ELF-1 (cell line): ENCODE data around the gene FBN1.

Source experiments
- DNase-seq: peaks from one replicate; pipeline ENCODE4 v3.0.0-alpha.2; 2016; ENCODE audit warnings: low read depth, low spot score

Gene FBN1

DNA sequence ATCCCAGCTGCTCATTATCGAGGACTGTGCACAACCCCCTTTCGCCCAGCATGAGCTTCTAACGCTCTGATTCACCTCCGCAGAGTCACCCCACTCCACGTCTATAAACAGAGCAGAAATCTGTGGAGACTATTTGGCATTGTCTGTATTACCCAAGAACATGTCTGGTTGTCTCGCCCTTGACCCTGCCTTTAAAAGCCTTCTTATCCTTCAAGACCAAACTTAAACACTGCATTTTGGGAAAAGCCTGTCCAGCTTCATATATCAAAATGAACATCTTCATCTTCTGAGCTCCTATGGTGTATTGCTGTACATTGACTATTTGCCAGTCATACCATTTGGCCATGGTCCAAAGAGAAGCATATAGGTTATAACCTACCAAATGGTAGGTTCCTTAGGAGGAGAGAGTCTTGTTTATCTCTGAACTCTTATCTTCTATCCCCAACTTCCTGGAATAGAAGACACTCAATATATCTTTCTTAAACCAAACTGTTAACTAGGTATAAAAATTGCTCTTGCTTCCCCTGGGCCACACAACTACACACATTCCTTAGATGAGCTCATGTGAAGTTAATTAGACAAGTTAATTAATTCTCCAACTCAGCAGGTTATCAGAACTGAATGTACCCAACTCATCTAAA is 90.1 kb downstream of the FBN1 start:
- DNase-seq = no peak

DNA sequence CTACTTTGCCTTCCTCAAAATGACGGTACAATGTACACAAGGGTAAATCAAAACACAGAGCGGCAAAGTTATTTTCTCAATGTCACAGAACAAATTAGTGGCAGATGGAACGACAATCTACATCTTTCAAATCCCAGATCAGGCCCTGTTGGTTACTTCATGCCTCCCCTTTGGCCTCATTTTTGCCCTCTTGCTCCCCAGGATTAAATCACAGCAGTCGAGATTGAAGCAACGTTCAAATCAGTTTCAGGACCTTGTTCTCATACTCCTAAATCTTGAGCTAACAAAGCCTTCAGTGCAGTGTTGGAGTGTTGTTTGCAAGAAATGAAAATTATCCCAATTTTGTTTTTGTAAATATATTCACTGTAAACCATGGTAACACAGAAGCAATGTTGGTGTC is 91.4 kb downstream of the FBN1 start:
- no peak for DNase-seq

DNA sequence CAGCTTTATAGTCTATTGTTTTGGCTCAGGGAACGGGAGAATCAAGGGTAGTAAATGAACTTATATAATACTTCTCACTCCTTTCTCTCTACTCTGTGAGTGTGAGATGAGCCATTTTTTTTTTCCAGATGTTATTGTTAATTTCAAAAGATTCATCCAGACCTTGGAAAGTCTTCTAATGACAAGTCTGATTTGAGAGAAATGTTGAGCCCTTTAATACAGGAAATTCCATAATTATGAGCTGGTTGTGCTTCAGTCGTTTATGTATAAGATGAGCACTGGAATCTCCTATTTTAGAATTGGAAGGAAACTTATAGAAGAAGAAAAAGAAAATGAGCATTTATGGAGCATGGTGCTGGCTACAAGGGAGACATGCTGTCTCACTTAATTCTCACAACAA is 92.0 kb downstream of the FBN1 start:
- DNase-seq = no peak

DNA sequence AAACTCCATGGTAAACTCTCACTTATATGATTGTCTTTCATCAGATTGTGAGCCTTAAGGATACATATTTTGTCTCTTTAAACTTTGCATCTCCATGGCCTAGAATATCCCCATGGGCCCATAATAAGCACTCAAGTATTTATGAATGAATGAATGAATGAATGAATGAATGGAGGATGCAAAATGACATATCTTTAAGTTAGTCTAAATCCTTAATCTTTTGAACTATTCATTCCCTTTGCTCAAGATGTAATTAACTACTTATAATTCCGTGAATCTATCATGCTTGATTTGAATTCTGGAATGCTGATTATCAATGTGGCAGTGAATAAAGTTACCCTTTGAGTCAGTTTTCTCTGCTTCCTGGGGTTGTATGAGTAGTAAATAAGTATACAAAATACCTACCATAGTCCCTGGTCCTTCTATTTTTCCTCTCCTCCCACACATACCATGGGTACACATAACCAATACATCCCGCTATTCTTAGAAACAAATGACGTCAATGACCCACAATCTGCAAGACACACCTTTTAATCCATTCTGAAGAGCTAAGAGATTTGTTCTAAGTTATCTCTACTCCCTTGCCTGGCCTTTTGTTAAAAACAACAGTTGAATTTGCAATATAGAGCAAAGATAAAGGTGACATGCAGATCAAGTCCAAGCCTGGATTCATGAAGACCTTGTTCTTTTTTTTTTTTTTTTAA is 94.5 kb downstream of the FBN1 start:
- no peak for DNase-seq

DNA sequence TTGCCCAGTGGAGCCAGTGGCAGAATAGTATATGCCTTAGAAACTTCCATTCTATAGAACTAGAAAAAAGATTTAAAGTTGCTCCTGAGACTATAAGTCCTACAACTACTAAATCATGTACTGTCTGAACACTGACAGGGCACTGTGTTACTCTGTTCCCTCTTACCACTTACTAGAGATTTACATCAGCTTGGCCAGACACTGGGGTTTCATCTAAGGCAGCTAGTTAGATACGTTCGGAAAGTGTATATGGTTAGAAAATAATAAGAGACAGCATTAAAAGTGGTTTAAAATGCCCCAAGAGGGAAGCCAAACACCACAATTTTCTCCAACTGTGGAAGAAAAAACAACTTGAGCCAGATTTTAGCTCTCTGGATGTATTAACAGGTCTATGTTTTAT is 97.1 kb downstream of the FBN1 start:
- DNase-seq = no peak

DNA sequence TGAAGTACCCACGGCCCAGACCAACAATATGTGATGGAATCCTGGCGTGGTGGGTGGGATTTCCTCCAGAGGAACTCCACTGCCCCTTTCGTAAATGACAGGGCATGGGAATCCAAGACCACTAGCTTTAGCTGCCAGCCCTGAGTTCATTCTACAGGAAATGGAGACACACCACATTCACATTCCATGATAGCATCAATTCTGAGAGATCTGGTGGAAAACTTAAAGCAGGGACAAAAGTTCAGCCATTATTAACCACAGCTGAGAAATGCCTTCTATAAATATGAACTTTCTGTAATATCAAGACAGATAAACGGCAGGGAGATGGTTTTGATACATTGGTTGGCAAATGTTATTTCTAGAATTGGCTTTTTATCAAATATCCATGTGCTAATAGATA is 98.2 kb downstream of the FBN1 start:
- no peak for DNase-seq

DNA sequence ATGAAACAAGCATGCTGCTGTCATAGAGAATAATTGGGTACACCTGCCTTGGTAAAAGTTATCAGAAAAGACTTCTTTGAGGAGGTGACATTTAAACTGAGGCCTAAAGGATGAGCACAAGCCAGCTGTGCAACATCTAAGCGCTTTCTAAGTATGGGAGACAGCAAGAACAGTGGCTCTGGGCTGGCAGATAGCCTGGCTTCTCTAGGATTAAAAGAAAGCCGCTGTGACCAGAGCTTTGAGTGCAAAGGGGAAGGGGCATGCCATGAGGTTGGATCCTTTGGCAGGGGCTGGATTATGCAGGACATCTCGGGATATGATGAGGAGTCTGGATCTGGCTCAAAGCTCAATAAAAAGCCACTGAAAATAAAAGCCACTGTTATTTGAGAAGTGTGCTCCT is 99.2 kb downstream of the FBN1 start:
- no peak for DNase-seq

DNA sequence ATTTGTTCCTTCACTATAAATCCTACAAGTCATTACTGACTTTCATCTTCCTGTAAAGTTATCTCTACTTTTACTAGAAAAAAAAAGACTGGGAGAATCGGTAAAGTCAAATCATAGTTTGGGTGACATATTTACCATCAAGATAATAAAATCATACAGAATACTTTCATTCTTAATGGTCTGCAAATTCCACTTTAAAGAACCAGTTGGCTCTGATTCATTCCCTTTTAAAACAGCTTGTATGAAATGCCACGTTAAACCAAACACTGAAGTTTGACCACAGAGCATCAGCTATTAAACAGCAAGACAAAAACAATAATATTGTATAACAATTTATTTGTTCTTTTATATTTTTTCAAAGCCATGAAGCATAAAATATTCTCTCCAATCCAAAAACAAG is 100.7 kb downstream of the FBN1 start:
- DNase-seq = no peak

DNA sequence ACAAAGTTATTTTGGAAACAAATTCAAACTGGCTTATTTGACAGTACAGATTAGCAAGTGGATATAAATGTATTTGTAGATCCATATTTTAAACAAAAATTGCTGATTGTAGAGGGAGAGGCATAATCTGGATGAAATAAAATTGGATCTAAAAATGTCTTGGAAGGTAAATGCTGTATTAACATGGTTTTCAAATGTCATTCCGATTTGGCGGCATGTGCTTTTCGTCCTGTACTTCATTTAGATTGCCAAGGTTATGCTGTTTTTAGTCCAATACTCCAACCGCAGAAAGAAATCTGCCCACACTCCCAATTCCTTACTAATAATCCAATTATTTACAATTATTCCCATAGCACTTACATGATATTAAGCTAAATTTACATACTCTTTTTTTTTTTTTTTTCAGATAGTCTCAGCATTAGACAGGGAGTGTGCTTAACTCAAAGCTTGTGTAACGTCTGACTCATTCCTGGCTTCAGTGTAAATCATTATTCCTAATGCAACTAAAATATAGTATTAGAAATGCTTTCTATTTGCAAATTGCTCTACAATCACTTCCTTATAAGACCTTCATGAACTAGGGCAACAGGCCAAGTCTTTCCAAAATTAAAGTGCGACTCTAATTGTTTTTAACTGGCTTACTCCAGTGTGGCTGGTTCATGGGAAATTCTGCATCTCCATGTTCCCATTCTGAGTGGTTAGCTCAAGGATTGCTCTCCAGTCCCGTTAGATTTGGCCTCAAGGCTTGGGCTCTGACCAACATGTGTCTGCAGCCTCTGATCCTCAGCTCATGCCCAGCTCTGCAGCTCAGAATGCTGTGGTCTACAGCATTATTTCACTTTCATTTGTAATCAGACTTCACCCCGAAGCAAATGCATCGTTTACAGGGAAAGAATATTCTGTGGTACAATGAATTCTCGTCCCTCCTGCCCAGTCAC is 103.9 kb downstream of the FBN1 start:
- no peak for DNase-seq

DNA sequence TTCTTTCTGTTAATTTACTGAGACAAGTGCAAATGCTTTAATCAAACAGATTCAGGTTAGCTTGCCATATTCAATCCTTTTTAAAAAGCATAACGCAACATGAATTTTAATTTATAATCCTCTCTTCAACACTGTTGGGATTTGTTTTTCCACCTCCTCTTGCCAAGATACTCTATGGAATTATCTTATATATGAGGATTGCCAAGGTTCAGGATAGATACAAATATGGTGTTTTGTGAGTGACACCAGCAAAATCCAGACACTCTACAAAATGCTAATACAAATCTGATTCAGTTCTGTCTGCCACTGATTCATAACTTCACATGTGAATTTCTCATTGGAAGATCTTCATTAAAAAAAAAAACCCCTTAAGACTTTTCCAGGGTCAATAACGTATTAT is 104.8 kb downstream of the FBN1 start:
- DNase-seq = no peak

DNA sequence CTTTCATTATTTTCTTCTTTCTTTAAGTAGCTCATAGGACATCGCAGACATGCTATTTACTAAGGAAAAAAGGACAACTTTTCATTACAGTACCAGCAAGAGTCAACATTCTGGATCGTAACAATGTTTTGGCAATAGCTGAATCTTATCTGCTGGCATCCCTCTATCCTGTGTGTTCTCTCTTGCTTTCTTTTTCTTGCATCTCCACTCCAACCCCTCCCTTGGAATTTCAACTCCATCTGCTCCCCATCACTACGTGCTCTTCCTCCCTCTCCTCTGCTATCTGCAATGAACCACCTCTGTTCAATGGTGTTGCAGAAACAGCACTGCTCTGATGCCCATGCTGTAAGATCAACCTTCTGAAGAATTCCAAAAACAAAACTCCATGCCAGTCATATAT is 106.6 kb downstream of the FBN1 start:
- no peak for DNase-seq

DNA sequence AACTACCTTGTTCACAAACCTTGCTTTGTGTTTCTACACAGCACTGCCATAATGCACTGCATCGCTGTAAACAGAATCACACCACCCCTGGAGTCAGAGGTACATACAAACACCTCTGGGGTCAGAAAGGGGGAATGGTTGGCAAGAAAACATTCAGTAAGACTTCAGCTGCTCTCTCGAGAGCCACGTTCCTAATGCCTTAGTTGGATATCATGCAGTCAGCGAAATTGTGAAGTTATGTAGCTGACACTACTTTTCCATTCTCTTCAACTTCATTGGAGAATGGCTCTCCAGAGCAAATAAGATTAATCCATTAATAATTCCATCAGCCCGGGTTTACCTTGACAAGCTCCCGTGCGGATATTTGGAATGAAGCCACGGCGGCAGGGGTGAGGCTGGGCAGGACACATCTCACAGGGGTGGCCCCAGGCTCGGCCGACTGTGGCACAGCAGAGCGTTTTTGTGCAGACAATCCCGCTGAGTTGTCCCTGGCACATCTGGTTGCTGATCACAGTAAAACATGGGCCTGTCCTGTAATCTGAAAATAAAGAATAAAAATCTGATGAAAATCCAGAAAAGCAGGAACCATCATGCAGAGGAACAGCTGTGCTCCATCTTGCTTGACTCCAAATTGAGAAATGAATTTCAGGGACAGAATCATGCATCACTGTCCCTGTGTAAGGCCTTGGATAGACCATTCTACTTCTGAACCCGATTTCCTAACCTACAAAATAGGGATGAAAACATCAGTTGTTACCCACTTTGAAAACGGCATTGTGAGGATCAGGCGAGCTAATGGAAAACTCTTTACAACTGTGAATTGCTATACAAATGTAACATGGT is 108.0 kb downstream of the FBN1 start:
- DNase-seq = no peak

DNA sequence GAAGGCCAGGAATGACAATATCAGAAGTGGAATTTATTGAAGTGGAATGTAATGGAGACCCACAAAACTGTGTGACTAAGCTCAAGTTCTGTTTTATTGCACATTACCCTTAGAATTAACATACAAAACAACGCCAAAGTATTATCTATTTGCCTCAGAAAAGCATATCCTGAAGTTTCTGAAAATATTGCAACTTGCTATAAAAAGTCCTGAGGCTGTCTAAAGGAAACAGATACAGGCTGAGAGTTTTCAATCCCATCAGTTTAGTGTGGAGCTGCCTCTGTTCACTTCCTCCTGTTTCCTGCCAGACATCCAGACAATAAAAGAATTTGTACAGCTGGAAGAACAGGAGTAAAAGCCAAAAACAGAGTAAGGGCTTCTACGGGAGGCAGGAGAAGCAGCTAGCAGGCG is 108.8 kb downstream of the FBN1 start:
- DNase-seq = no peak

DNA sequence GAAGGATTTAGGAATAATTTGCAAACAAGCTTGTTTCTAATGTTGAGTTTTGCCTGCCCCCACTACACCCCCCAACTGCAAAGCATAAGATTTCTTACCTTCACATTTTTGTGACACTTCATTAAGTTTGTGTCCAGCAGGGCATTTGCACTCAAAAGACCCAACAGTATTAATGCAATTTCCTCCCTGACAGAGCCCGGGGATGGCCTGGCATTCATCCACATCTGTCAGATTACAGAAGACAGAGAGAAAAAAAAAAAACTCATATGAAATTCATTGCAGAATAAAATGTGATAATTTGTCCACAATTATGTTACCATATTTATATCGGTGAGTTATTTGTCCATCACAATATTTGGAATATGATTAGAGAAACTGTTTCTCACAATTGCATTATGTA is 111.5 kb downstream of the FBN1 start:
- DNase-seq = no peak

DNA sequence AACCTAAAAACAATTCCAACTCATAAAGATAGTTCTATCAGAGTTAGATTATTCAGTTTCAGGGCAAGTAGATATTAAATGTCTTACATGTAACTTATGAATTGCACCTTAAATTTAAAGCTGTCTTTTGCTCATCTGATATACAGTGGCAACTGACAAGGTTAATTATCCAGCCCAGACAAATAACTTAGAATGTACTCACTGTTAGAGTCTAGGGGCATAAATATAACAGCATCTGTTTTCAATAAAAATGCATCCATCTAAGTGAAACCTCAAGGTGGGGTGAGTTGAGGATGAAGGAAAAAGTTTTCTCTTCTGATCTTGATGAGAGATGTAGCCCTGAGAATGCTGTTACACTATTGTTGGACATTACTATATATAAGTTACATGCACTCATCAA is 112.6 kb downstream of the FBN1 start:
- no peak for DNase-seq

DNA sequence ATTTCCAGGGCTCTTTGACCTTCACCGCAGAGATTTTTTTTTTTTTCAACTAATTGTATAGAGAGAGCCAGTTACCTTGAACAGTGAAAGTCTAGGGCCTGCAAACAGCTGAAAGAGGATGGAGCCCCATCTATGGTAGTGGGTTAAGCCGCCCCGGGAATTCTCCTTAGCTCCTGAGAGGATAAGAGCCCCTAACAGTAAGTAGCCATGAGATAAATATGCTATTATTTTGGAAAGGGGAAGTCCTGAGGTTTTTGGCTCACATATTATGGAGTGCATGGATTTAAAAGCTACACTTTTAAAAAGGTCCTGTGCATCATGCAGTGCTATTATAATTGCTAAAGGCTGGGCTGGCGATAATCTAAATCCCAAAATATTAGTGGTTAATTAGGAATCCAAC is 115.0 kb downstream of the FBN1 start:
- no peak for DNase-seq

DNA sequence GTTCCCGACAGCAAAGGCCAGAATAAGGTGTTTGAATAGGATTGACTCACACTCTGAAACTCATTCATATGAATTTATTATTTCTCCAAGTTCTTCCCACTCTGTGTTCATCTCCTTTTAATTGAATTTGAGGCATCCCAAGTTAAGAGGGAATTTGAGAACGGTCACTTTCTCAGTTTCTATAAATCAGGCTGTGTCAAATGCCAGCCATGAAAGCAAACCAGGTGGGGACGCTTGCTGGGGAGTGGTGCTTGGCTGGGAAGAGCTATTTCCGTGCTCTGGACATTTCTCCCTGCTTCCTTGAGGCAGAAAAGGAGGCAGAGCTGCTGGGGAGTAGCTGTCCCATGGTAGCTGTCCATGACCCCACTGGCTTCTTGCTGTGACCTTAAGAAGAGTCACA is 116.6 kb downstream of the FBN1 start:
- DNase-seq = no peak

DNA sequence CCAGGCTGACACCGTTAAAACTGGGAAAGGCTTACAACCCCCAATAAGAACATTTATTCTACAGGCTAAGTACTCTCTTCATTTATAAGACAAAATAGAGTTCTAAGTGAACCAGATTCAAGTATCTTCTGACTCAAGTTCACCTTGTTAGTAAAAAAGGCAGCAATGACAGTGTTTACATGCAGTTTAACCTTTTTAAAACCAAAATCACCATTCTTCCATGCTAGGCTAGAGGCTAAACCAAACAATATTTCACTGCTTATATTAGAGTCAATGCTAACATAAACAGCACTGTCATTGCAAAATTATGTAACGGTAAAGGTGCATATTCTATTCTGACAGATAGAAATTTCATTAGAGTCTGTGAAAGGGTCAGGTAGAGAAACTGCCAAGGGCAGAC is 118.0 kb downstream of the FBN1 start:
- no peak for DNase-seq

DNA sequence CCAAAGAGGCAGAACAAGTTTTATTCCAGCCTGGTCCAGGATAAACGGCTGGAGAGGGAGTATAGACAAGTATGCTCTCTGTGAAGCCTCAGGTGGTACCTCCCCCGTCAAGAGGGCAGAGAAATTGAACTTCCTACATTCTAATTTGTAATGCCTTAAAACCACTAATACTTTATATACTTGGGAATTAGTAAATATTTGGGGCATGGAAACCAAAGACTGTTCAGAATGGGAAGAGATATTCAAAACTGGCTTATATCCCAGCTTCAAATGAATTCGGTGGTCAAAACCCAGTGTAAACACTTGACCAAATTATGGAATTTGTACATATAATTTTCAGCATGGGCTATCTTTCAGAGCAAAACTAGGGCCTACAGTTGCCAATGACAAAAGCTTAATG is 122.6 kb downstream of the FBN1 start:
- no peak for DNase-seq

DNA sequence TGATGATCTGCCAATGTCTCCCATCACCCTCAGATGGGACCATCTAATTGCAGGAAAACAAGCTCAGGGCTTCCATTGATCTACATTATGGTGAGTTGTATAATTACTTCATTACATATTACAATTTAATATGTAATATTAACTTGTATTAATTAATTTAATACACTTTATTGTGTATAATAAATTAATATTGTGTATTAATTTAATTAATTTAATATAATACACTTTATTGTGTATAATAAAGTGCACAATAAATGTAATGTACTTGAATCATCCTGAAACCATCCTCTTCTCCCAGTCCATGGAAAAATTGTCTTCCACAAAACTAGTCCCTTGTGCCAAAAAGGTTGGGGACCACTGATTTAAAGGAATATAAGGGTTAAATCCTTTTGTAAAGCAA is 123.4 kb downstream of the FBN1 start:
- DNase-seq = no peak

DNA sequence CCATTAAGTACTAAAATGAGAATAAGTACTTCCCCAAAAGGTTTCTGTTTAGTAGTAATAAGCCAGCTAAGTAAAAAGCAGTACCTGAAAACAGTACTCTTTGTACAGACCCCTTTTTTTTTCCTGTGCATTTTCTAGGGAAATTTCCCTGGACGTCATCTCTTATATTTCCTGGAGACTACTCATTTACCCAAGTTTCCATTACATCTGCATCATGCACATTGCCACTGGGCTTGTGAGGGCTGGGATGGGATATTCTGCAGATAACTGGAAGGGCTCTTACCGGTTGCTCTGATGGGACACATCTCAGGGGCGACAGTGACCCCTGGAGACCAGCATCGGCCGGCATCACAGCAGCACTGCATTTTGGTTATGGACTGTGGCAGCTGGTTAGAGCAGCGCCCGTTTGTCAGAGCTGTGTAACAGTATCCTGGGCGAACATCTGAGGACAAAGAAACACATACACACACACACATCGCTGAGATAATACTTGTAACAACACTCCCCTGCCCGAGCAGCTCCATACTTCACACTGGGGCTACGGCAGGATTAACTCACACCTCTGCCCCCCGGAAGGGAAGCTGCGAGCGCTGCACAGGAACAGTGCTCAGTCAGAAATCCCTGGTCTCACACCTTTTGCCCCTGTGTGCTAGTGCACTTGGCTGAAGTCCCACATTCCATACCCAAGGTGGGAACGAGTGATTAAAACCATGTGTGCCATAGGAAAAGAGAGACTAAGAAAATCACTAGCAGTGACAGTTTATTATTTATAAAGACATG is 124.9 kb downstream of the FBN1 start:
- peak; percentile 58 for DNase-seq
